GM23338 (cell line): ENCODE data around the gene CCDC170.

Experiments used
- CREB1 ChIP-seq: fragments of 250-450 bp; sonication (Bioruptor Pico); IDR thresholded peaks from 2 replicates; pipeline ENCODE4 v1.5.0; 2020; ENCODE audit warnings: low read depth, mild to moderate bottlenecking, moderate library complexity
- CTCF ChIP-seq, 2 experiments: fragments of 200-600 bp in 1 of 2; sonication (generic) in 1 of 2; conservative IDR thresholded peaks; 2 replicates each; pipeline versions ENCODE4 v1.5.1 to v1.6.1; 2016 to 2017; ENCODE audit warnings: antibody characterized with exemption in 2 of 2, low read depth in 2 of 2, mild to moderate bottlenecking in 2 of 2, moderate library complexity in 1 of 2
- ETS1 ChIP-seq: IDR thresholded peaks from 2 replicates; pipeline ENCODE4 v1.6.1; 2016; ENCODE audit warnings: antibody characterized with exemption
- EZH2 ChIP-seq: fragments of 200-600 bp; sonication (generic); IDR thresholded peaks from one replicate; pipeline ENCODE4 v1.8.0; 2017; ENCODE audit warnings: antibody characterized with exemption, mild to moderate bottlenecking, low read depth; ENCODE audit not compliant: unreplicated experiment
- EZH2phosphoT487 ChIP-seq: fragments of 200-600 bp; sonication (generic); IDR thresholded peaks from one replicate; pipeline ENCODE4 v1.8.1; 2018; ENCODE audit warnings: antibody characterized with exemption; ENCODE audit not compliant: unreplicated experiment
- JUNB ChIP-seq: IDR thresholded peaks from one replicate; pipeline ENCODE4 v1.6.1; 2016; ENCODE audit warnings: antibody characterized with exemption; ENCODE audit not compliant: unreplicated experiment
- POLR2AphosphoS5 ChIP-seq: IDR thresholded peaks from 2 replicates; pipeline ENCODE4 v1.6.1; 2016; ENCODE audit warnings: antibody characterized with exemption, low read depth
- REST ChIP-seq: IDR thresholded peaks from one replicate; pipeline ENCODE4 v1.6.1; 2018; ENCODE audit warnings: antibody characterized with exemption; ENCODE audit not compliant: unreplicated experiment
- STAT1 ChIP-seq: IDR thresholded peaks from one replicate; pipeline ENCODE4 v1.6.1; 2016; ENCODE audit warnings: antibody characterized with exemption; ENCODE audit not compliant: unreplicated experiment
- ZNF114 ChIP-seq: fragments of 250-450 bp; sonication (Bioruptor Pico); IDR thresholded peaks from 2 replicates; pipeline ENCODE4 v1.5.0; 2020; ENCODE audit warnings: mild to moderate bottlenecking, moderate library complexity

DNA sequence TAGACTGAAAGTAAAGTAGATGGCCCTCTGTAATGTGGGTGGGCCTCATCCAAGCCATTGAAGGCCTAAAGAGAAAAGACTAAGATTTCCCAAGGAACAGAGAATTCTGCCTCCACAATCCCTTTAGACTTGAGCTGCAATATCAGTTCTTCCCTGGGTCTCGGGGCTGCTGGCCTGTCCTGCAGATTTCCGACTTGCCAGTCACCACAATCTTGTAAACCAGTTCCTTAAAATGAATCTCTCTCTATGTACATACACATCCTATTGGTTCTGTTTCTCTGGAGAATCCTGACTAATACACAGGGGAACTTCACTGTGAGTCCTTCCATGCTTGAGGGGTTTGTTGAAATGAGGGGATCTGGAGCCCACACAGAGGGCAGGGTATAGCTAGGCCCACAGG lies 12.9 kb downstream of the CCDC170 start:
- no peak for TF ChIP-seq POLR2AphosphoS5
- no peak for TF ChIP-seq CTCF (conservative IDR thresholded peaks at IDR 0.05; ENCODE audit: low read depth in 2 of 2)
- no peak for TF ChIP-seq EZH2
- TF ChIP-seq STAT1: no peak
- TF ChIP-seq EZH2phosphoT487: no peak
- TF ChIP-seq REST: no peak
- TF ChIP-seq CREB1 (CRISPR knock-in tag): no peak
- no peak for TF ChIP-seq ZNF114 (CRISPR knock-in tag)
- TF ChIP-seq JUNB: no peak
- TF ChIP-seq ETS1: no peak
